Neural progenitor cell (in vitro differentiated cells): ENCODE results near the gene WDR27. TPM values are rescaled to one million over a fixed set of nuclear protein-coding genes. Genes with fewer than 3 reads are reported as not detected.

Experiments used
- DNase-seq: peaks from one replicate; pipeline ENCODE4 v3.0.0-alpha.2; 2016; ENCODE audit warnings: low spot score
- H2AFZ ChIP-seq: fragments of 200-600 bp; sonication (generic); replicated peaks from 2 replicates; pipeline ENCODE4 v1.6.1; 2016; ENCODE audit warnings: antibody characterized with exemption
- H3F3A ChIP-seq: fragments of 200-600 bp; sonication (generic); 2 replicates; pipeline ENCODE4 v1.6.1; 2016; ENCODE audit warnings: antibody characterized with exemption, low read depth
- H3K27ac ChIP-seq: fragments of 200-600 bp; sonication (generic); 2 replicates; pipeline ENCODE4 v1.5.1; 2016; ENCODE audit warnings: mild to moderate bottlenecking
- H3K27me3 ChIP-seq: fragments of 200-600 bp; sonication (generic); 2 replicates; pipeline ENCODE4 v1.6.1; 2016; ENCODE audit warnings: mild to moderate bottlenecking, moderate library complexity
- H3K36me3 ChIP-seq: fragments of 200-600 bp; sonication (generic); 2 replicates; pipeline ENCODE4 v1.5.1; 2016
- H3K4me1 ChIP-seq: fragments of 200-600 bp; sonication (generic); 2 replicates; pipeline ENCODE4 v1.6.1; 2016; ENCODE audit warnings: mixed run types
- H3K4me2 ChIP-seq: fragments of 200-600 bp; sonication (generic); 2 replicates; pipeline ENCODE4 v1.6.1; 2016
- H3K4me3 ChIP-seq: fragments of 200-600 bp; sonication (generic); 2 replicates; pipeline ENCODE4 v1.5.1; 2016
- H3K79me2 ChIP-seq: fragments of 200-600 bp; sonication (generic); 2 replicates; pipeline ENCODE4 v1.6.1; 2016; ENCODE audit warnings: low read depth
- H3K9ac ChIP-seq: fragments of 200-600 bp; sonication (generic); 2 replicates; pipeline ENCODE4 v1.6.1; 2016
- H3K9me3 ChIP-seq: fragments of 200-600 bp; sonication (generic); 2 replicates; pipeline ENCODE4 v1.5.1; 2016; ENCODE audit warnings: low read depth
- H4K20me1 ChIP-seq: fragments of 200-600 bp; sonication (generic); 2 replicates; pipeline ENCODE4 v1.6.1; 2016; ENCODE audit warnings: low read depth
- H3K27ac Mint-ChIP-seq: 3 replicates; pipeline ENCODE4 v1.8.0; 2021; ENCODE audit warnings: mixed read lengths
- H3K27me3 Mint-ChIP-seq: 2 replicates; pipeline ENCODE4 v1.8.0; 2022; ENCODE audit warnings: low read depth, mild to moderate bottlenecking, inconsistent platforms, moderate library complexity, mixed read lengths; ENCODE audit not compliant: insufficient read depth
- H3K36me3 Mint-ChIP-seq: 3 replicates; pipeline ENCODE4 v1.8.0; 2021; ENCODE audit warnings: mixed read lengths
- H3K4me1 Mint-ChIP-seq: 3 replicates; pipeline ENCODE4 v1.8.0; 2021; ENCODE audit warnings: mixed read lengths
- H3K4me3 Mint-ChIP-seq: 3 replicates; pipeline ENCODE4 v1.8.0; 2021; ENCODE audit warnings: mild to moderate bottlenecking, moderate library complexity, mixed read lengths
- H3K9me3 Mint-ChIP-seq: 3 replicates; pipeline ENCODE4 v1.8.0; 2020; ENCODE audit warnings: mixed read lengths
- EZH2 ChIP-seq: fragments of 200-600 bp; sonication (generic); IDR thresholded peaks from 2 replicates; pipeline ENCODE4 v1.6.1; 2017; ENCODE audit warnings: antibody characterized with exemption, mild to moderate bottlenecking, moderate library complexity
- EZH2phosphoT487 ChIP-seq: fragments of 200-600 bp; sonication (generic); IDR thresholded peaks from 2 replicates; pipeline ENCODE4 v1.6.1; 2017; ENCODE audit warnings: antibody characterized with exemption
- total RNA-seq: library from RNA; depleted of rRNA; stranded (reverse); fragments of >200 nt; gene quantifications from 2 replicates; pipeline ENCODE4 v1.2.3, GENCODE V29; 2015; ENCODE audit warnings: low replicate concordance
- TF ChIP-seq, protein P1 (sequence below): fragments of 200-600 bp; sonication (generic); IDR thresholded peaks from 2 replicates; pipeline ENCODE4 v1.5.1; 2017; ENCODE audit warnings: antibody characterized with exemption, mild to moderate bottlenecking

The WDR27 gene
- total RNA-seq, 1 donor from 2014 or later = 69.0 TPM

DNA sequence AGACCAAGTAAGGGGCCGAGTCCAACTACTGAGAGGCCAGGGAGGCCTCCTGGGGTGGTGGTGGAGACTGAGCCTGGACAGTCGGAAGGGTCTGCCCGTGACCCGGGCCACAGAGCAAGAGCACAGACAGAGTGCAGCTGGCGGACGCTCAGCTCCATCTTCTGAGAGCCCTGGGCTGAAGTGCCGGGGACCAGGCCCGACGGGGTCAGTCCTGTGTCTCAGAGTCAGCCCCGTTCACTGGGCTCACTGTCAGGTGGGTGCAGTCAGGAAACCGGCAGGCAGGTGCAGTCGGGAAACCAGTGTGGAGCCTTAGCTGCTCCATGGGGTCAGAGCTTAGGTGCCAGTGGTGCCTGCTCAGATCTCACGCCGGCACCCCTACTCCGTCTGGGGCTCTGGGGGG is 76.5 kb downstream of the WDR27 start:
- peaks cover 1% of the 10 kb centered on the region for H3K4me1 ChIP-seq
- H3K4me3 Mint-ChIP-seq = no peak overlapping the region
- no peaks in the 10 kb centered on the region for H3K9me3 Mint-ChIP-seq
- no peaks in the 10 kb centered on the region for H4K20me1 ChIP-seq
- H3K4me3 ChIP-seq = no peak overlapping the region
- H3K27me3 ChIP-seq = no peaks in the 10 kb centered on the region
- H3K27ac ChIP-seq = no peak overlapping the region
- H3K36me3 ChIP-seq = no peaks in the 10 kb centered on the region
- H3K9ac ChIP-seq = no peak overlapping the region
- H2AFZ ChIP-seq = no peak overlapping the region
- H3F3A ChIP-seq = peaks cover 18% of the 10 kb centered on the region
- H3K9me3 ChIP-seq = no peaks in the 10 kb centered on the region
- no peaks in the 10 kb centered on the region for H3K79me2 ChIP-seq
- H3K36me3 Mint-ChIP-seq = peaks cover 35% of the 10 kb centered on the region
- no peak overlapping the region for H3K4me2 ChIP-seq
- no peak for DNase-seq
- H3K27me3 Mint-ChIP-seq = peaks cover 2% of the 10 kb centered on the region
- no peak overlapping the region for H3K27ac Mint-ChIP-seq
- H3K4me1 Mint-ChIP-seq = peaks cover 18% of the 10 kb centered on the region
- TF ChIP-seq EZH2 (no peak), EZH2phosphoT487 (no peak)
- TF ChIP-seq, protein P1, sequence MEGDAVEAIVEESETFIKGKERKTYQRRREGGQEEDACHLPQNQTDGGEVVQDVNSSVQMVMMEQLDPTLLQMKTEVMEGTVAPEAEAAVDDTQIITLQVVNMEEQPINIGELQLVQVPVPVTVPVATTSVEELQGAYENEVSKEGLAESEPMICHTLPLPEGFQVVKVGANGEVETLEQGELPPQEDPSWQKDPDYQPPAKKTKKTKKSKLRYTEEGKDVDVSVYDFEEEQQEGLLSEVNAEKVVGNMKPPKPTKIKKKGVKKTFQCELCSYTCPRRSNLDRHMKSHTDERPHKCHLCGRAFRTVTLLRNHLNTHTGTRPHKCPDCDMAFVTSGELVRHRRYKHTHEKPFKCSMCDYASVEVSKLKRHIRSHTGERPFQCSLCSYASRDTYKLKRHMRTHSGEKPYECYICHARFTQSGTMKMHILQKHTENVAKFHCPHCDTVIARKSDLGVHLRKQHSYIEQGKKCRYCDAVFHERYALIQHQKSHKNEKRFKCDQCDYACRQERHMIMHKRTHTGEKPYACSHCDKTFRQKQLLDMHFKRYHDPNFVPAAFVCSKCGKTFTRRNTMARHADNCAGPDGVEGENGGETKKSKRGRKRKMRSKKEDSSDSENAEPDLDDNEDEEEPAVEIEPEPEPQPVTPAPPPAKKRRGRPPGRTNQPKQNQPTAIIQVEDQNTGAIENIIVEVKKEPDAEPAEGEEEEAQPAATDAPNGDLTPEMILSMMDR = no peak

DNA sequence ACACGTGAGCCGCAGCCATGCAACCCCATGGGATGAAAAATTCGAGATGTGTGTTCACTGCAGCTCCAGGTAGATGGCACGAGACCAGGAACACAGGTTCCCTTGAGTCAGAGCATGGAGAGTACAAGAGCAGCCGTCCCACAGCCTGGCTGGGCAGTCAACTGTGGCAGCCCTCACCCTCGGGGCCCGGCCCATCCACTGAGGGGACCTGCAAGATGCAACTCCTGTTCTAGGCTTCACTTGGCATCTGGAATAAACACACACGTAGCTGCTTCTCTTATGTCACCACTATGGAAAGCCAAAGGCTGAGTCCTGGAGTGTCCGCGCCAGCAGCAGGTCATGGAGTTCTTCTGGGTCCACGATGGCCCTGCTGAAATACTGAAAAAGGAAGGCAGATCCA is 77.0 kb downstream of the WDR27 start:
- Mint-ChIP-seq H3K4me1 (peaks cover 24% of the 10 kb centered on the region), H3K9me3 (no peaks in the 10 kb centered on the region), H3K27ac (no peak overlapping the region), H3K27me3 (peaks cover 2% of the 10 kb centered on the region), H3K36me3 (peaks cover 35% of the 10 kb centered on the region), H3K4me3 (no peak overlapping the region)
- H3K4me2 ChIP-seq = no peak overlapping the region
- peaks cover 7% of the 10 kb centered on the region for H3K4me1 ChIP-seq
- no peaks in the 10 kb centered on the region for H4K20me1 ChIP-seq
- H3F3A ChIP-seq = peaks cover 24% of the 10 kb centered on the region
- H2AFZ ChIP-seq = no peak overlapping the region
- DNase-seq = no peak
- no peak overlapping the region for H3K4me3 ChIP-seq
- H3K9ac ChIP-seq = no peak overlapping the region
- no peak overlapping the region for H3K27ac ChIP-seq
- TF ChIP-seq EZH2phosphoT487 = no peak
- TF ChIP-seq EZH2 = no peak
- TF ChIP-seq, protein P1 = no peak
- H3K79me2 ChIP-seq = no peaks in the 10 kb centered on the region
- H3K27me3 ChIP-seq = no peaks in the 10 kb centered on the region
- H3K36me3 ChIP-seq = no peaks in the 10 kb centered on the region
- no peaks in the 10 kb centered on the region for H3K9me3 ChIP-seq

DNA sequence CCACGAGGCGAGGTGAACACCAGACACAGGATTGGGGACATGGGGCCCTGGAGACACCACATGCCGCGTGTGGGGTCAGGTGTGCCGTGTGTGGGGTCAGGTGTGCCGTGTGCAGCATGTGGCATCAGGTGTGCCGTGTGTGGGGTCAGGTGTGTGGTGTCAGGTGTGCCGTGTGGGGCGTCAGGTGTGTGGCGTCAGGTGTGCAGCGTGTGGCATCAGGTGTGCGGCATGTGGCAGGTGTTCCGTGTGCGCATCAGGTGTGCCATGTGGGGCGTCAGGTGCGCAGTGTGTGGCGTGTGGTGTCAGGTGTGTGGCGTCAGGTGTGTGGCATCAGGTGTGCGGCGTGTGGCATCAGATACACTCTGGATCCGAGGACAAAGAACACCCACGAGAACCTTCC is 77.9 kb downstream of the WDR27 start:
- Mint-ChIP-seq H3K27ac (no peak overlapping the region), H3K27me3 (peaks cover 2% of the 10 kb centered on the region), H3K4me1 (peaks cover 32% of the 10 kb centered on the region), H3K4me3 (no peak overlapping the region), H3K36me3 (peaks cover 35% of the 10 kb centered on the region), H3K9me3 (no peaks in the 10 kb centered on the region)
- Histone ChIP-seq H3K36me3 (no peaks in the 10 kb centered on the region), H4K20me1 (no peaks in the 10 kb centered on the region), H3F3A (peaks cover 25% of the 10 kb centered on the region), H3K79me2 (no peaks in the 10 kb centered on the region), H3K4me2 (no peak overlapping the region), H3K27me3 (no peaks in the 10 kb centered on the region), H3K9ac (no peak overlapping the region), H2AFZ (no peak overlapping the region), H3K4me3 (no peak overlapping the region), H3K4me1 (peaks cover 15% of the 10 kb centered on the region), H3K9me3 (no peaks in the 10 kb centered on the region), H3K27ac (no peak overlapping the region)
- no peak for TF ChIP-seq EZH2phosphoT487
- TF ChIP-seq, protein P1 = no peak
- no peak for TF ChIP-seq EZH2
- DNase-seq = no peak
